Keratinocyte (primary cell): ENCODE data around the gene ZNF710. TPM values are rescaled to one million over a fixed set of nuclear protein-coding genes. Genes with fewer than 3 reads are reported as not detected.
"Not testable (repeated sequence)": the region's sequence is repeated elsewhere in the genome, so short reads cannot be mapped to it uniquely, and the experiment has no call there.

Experiments
- DNase-seq: peaks from one replicate; pipeline ENCODE4 v3.0.0-alpha.2; 2011; ENCODE audit warnings: low read depth, missing footprints, low spot score
- FAIRE-seq: peaks from 2 replicates; lab custom pipeline; 2011; peaks lifted over from hg19 to GRCh38; lab: Jason Lieb, UNC
- H2AFZ ChIP-seq: 2 replicates; pipeline ENCODE4 v1.6.0; 2012; ENCODE audit warnings: low read length, control low read depth, inconsistent platforms; ENCODE audit not compliant: control insufficient read depth
- H3K27ac ChIP-seq: 2 replicates; pipeline ENCODE4 v1.5.1; 2011; ENCODE audit warnings: low read length; ENCODE audit not compliant: control insufficient read depth, insufficient read depth
- H3K27me3 ChIP-seq: 3 replicates; pipeline ENCODE4 v1.6.0; 2011; ENCODE audit warnings: low read length; ENCODE audit not compliant: control insufficient read depth, insufficient read depth; ENCODE audit errors: extremely low read depth
- H3K36me3 ChIP-seq, 2 experiments: 2 replicates in 1 of 2; 3 replicates in 1 of 2; pipeline ENCODE4 v1.5.1; 2011; ENCODE audit warnings: low read length in 2 of 2, mild to moderate bottlenecking in 1 of 2; ENCODE audit not compliant: control insufficient read depth in 2 of 2, insufficient read depth in 2 of 2; ENCODE audit errors: extremely low read depth in 1 of 2
- H3K4me1 ChIP-seq: 3 replicates; pipeline ENCODE4 v1.5.1; 2011; ENCODE audit warnings: low read length; ENCODE audit not compliant: control insufficient read depth, insufficient read depth; ENCODE audit errors: extremely low read depth
- H3K4me2 ChIP-seq: 3 replicates; pipeline ENCODE4 v1.6.0; 2011; ENCODE audit warnings: low read depth, low read length; ENCODE audit not compliant: control insufficient read depth, insufficient read depth; ENCODE audit errors: extremely low read depth
- H3K4me3 ChIP-seq, 3 experiments: fragments of 200-600 bp in 1 of 3; sonication (generic) in 1 of 3; 2 replicates in 2 of 3; 3 replicates in 1 of 3; pipeline ENCODE4 v1.5.1; 2011 to 2016; ENCODE audit warnings: low read length in 3 of 3, mild to moderate bottlenecking in 3 of 3, control low read depth in 2 of 3, inconsistent platforms in 1 of 3, low read depth in 1 of 3, mixed read lengths in 1 of 3, mixed run types in 1 of 3, moderate library complexity in 1 of 3; ENCODE audit not compliant: control insufficient read depth in 2 of 3, insufficient read depth in 2 of 3; ENCODE audit errors: extremely low read depth in 1 of 3
- H3K79me2 ChIP-seq: 2 replicates; pipeline ENCODE4 v1.6.0; 2012; ENCODE audit warnings: low read length; ENCODE audit not compliant: control insufficient read depth, insufficient read depth
- H3K9ac ChIP-seq: 3 replicates; pipeline ENCODE4 v1.6.0; 2011; ENCODE audit warnings: low read length; ENCODE audit not compliant: control insufficient read depth, insufficient read depth; ENCODE audit errors: extremely low read depth
- H3K9me1 ChIP-seq: 3 replicates; pipeline ENCODE4 v1.6.0; 2011; ENCODE audit warnings: low read length; ENCODE audit not compliant: control insufficient read depth, insufficient read depth; ENCODE audit errors: extremely low read depth
- H3K9me3 ChIP-seq: 2 replicates; pipeline ENCODE4 v1.5.1; 2012; ENCODE audit warnings: low read depth, low read length; ENCODE audit not compliant: control insufficient read depth
- H4K20me1 ChIP-seq: 3 replicates; pipeline ENCODE4 v1.6.0; 2011; ENCODE audit warnings: low read length; ENCODE audit not compliant: control insufficient read depth, insufficient read depth; ENCODE audit errors: extremely low read depth
- EZH2 ChIP-seq: IDR thresholded peaks from one replicate; pipeline ENCODE4 v1.6.1; 2012; ENCODE audit warnings: inconsistent platforms, mild to moderate bottlenecking, low read length, moderate library complexity
- dilution Hi-C: fragments of 300-500 bp; cut with MboI; formaldehyde crosslinking; loops from one replicate; pipeline ENCODE4 v1.7.0; 2020; ENCODE audit warnings: low sequenced_read_pairs; ENCODE audit not compliant: extremely low pct_ligation_motif_present
- polyA plus RNA-seq, 5 experiments: library from polyadenylated mRNA; depleted of rRNA in 3 of 5; stranded (reverse) in 3 of 5; stranded (forward) in 1 of 5; unstranded in 1 of 5; fragments of >200 nt; gene quantifications; 1 replicate in 1 of 5; 2 replicates in 3 of 5; 3 replicates in 1 of 5; pipeline versions ENCODE4 v1.2.1 to v1.2.3, GENCODE V29; 2011 to 2012; ENCODE audit warnings: missing spikeins in 2 of 5, low read depth in 1 of 5, low replicate concordance in 1 of 5
- TF ChIP-seq, protein P1 (sequence below), 3 experiments: IDR thresholded peaks in 1 of 3; conservative IDR thresholded peaks in 1 of 3; optimal IDR thresholded peaks in 1 of 3; 2 replicates in 2 of 3; 3 replicates in 1 of 3; pipeline versions ENCODE3 to v1.5.1; 2011; ENCODE audit warnings: low read length in 3 of 3, mild to moderate bottlenecking in 3 of 3, moderate library complexity in 2 of 3, control low read depth in 1 of 3, inconsistent platforms in 1 of 3; ENCODE audit not compliant: insufficient read depth in 2 of 3; ENCODE audit errors: extremely low read depth in 1 of 3

ZNF710 gene
- polyA plus RNA-seq, 1 donor (not counting 4 experiments of a cell fraction or from before 2014, with no cell fraction given), result 4.5 TPM

DNA sequence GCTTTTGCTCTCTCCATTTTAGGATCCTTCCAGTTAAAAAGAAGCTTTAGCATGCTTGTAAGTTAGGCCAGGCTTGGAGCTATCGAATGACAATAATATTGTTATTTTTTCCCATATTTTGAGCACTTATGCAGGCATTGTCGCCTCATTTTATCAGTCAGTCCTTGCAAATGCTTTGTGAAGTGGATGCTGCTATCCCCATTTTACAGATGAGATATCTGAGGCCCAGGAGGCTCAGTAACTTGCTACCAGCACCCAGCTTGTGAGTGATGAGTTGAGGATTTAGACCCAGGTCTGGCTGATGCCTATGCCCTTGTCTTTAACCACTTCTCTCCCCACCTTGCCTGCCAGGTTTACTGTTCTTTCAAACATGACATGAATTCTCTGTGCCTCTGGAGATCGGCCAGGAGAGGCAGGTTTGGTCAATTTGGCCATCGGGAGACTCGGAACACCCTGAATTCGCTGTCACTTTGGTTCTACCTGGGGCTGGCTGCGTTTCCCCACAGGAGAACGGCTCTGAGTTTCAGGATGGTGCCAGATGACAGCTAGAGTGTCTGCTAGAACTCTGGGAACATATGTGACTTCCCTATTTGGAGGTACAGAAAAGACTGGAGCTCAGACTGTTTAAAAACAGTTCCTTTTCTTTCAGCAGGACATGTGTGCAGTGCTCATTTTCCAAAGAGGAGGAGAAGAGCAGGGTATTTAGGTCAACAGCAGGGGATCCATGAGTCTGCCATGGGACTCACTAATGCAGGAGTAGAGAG, 25.5 kb upstream of the ZNF710 start:
- DNase-seq, result no peak
- no peaks in the 10 kb centered on the region for H3K9me3 ChIP-seq

DNA sequence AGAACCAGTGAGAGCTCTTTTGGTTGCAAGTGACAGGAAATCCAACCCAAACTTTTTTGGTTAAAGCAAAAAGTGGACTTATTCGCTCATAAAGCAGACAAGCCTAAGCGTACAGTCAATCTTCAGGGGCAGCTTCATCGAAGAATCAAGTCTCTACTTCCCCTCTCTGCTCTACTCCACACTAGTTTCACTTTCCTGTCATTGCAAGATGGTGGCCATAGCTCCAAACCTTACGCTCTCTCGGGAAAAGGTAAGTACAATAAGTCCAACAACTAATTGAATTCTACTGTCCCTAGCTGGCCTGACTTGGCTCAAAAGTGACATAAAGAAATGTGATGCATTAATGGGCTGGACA, 24.9 kb upstream of the ZNF710 start:
- no peak overlapping the region for H3K9ac ChIP-seq
- no peaks in the 10 kb centered on the region for H4K20me1 ChIP-seq
- dilution Hi-C loops, result no loop called here
- no peak overlapping the region for H3K4me2 ChIP-seq
- H3K79me2 ChIP-seq, result no peaks in the 10 kb centered on the region
- H3K36me3 ChIP-seq, result no peaks in the 10 kb centered on the region
- DNase-seq (no peak), FAIRE-seq (no peak)
- no peaks in the 10 kb centered on the region for H3K9me3 ChIP-seq
- H3K27ac ChIP-seq, result no peak overlapping the region
- no peak overlapping the region for H3K4me3 ChIP-seq
- no peaks in the 10 kb centered on the region for H3K9me1 ChIP-seq
- no peaks in the 10 kb centered on the region for H3K27me3 ChIP-seq
- no peaks in the 10 kb centered on the region for H3K4me1 ChIP-seq
- no peak overlapping the region for H2AFZ ChIP-seq
- no peak for TF ChIP-seq EZH2
- TF ChIP-seq, protein P1, sequence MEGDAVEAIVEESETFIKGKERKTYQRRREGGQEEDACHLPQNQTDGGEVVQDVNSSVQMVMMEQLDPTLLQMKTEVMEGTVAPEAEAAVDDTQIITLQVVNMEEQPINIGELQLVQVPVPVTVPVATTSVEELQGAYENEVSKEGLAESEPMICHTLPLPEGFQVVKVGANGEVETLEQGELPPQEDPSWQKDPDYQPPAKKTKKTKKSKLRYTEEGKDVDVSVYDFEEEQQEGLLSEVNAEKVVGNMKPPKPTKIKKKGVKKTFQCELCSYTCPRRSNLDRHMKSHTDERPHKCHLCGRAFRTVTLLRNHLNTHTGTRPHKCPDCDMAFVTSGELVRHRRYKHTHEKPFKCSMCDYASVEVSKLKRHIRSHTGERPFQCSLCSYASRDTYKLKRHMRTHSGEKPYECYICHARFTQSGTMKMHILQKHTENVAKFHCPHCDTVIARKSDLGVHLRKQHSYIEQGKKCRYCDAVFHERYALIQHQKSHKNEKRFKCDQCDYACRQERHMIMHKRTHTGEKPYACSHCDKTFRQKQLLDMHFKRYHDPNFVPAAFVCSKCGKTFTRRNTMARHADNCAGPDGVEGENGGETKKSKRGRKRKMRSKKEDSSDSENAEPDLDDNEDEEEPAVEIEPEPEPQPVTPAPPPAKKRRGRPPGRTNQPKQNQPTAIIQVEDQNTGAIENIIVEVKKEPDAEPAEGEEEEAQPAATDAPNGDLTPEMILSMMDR (optimal IDR thresholded peaks at IDR 0.05 in 1 of 3, IDR thresholded peaks at IDR 0.05 in 1 of 3, conservative IDR thresholded peaks at IDR 0.05 in 1 of 3; ENCODE audit: extremely low read depth in 1 of 3, insufficient read depth in 2 of 3, low read length in 3 of 3), result no peak

More for the DNA sequence above, 25.5 kb upstream of the ZNF710 start:
- Histone ChIP-seq H3K4me3 (no peak overlapping the region), H3K4me1 (no peaks in the 10 kb centered on the region), H3K4me2 (no peak overlapping the region), H3K79me2 (no peaks in the 10 kb centered on the region), H3K27me3 (no peaks in the 10 kb centered on the region), H3K27ac (no peak overlapping the region), H2AFZ (no peak overlapping the region), H3K9ac (no peak overlapping the region), H3K36me3 (no peaks in the 10 kb centered on the region), H3K9me1 (no peaks in the 10 kb centered on the region), H4K20me1 (no peaks in the 10 kb centered on the region)
- dilution Hi-C loops, result no loop called here
- no peak for FAIRE-seq
- TF ChIP-seq EZH2, result no peak
- TF ChIP-seq, protein P1 (optimal IDR thresholded peaks at IDR 0.05 in 1 of 3, IDR thresholded peaks at IDR 0.05 in 1 of 3, conservative IDR thresholded peaks at IDR 0.05 in 1 of 3; ENCODE audit: extremely low read depth in 1 of 3, insufficient read depth in 2 of 3, low read length in 3 of 3), result no peak

DNA sequence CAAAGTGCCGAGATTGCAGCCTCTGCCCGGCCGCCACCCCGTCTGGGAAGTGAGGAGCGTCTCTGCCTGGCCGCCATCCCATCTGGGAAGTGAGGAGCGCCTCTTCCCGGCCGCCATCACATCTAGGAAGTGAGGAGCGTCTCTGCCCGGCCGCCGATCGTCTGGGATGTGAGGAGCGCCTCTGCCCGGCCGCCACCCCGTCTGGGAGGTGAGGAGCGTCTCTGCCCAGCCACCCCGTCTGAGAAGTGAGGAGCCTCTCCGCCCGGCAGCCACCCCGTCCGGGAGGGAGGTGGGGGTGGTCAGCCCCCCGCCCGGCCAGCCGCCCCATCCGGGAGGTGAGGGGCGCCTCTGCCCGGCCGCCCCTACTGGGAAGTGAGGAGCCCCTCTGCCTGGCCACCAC, 23.3 kb upstream of the ZNF710 start:
- DNase-seq, dilution Hi-C loops, H3K4me1 ChIP-seq: not testable (repeated sequence)

More for the DNA sequence above, 23.3 kb upstream of the ZNF710 start:
- FAIRE-seq, H3K27ac ChIP-seq, H3K9ac ChIP-seq, H3K4me3 ChIP-seq, H3K27me3 ChIP-seq, H3K79me2 ChIP-seq, H3K4me2 ChIP-seq, H3K36me3 ChIP-seq, H2AFZ ChIP-seq, H3K9me1 ChIP-seq, H3K9me3 ChIP-seq, H4K20me1 ChIP-seq: not testable (repeated sequence)
